A673 (cell line): ENCODE data around the gene PPP2R5B. TPM values are rescaled to one million over a fixed set of nuclear protein-coding genes. Genes with fewer than 3 reads are reported as not detected.

Source experiments
- BruUV-seq: library from RNA; stranded (reverse); fragments of 400-500 nt; replicated peaks from 2 replicates; lab custom pipeline; 2021; lab: Mats Ljungman, UMichigan
- CTCF ChIA-PET: fragments of 300-600 bp; sonication (Branson Sonifier 250); formaldehyde crosslinking; loops from one replicate; lab custom pipeline; 2022; ENCODE audit warnings: antibody characterized with exemption; lab: Charles Lee
- POLR2A ChIA-PET: fragments of 300-600 bp; sonication (Branson Sonifier 250); formaldehyde crosslinking; loops from one replicate; lab custom pipeline; 2022; ENCODE audit warnings: antibody characterized with exemption; ENCODE audit not compliant: low non-redundant PET; lab: Charles Lee
- DNase-seq: peaks from one replicate; pipeline ENCODE4 v3.0.0-alpha.2; 2015; ENCODE audit warnings: low spot score
- H3K27ac ChIP-seq: fragments of 200-600 bp; sonication (generic); 2 replicates; pipeline ENCODE4 v1.5.1; 2016; ENCODE audit warnings: mixed run types, low read depth, mild to moderate bottlenecking, mixed read lengths, antibody characterized with exemption, low read length; ENCODE audit not compliant: poor library complexity, severe bottlenecking
- H3K27me3 ChIP-seq: fragments of 200-600 bp; sonication (generic); replicated peaks from 2 replicates; pipeline ENCODE4 v1.6.1; 2017; ENCODE audit warnings: mixed run types, low read depth, mild to moderate bottlenecking, mixed read lengths, antibody characterized with exemption, low read length; ENCODE audit not compliant: insufficient read depth, poor library complexity
- H3K36me3 ChIP-seq: fragments of 200-600 bp; sonication (generic); 2 replicates; pipeline ENCODE4 v1.6.1; 2016; ENCODE audit warnings: mixed run types, mild to moderate bottlenecking, mixed read lengths, antibody characterized with exemption, low read length; ENCODE audit not compliant: insufficient read depth, poor library complexity, severe bottlenecking
- H3K4me1 ChIP-seq: fragments of 200-600 bp; sonication (generic); 2 replicates; pipeline ENCODE4 v1.6.1; 2017; ENCODE audit warnings: mixed run types, mild to moderate bottlenecking, mixed read lengths, antibody characterized with exemption, low read length; ENCODE audit not compliant: insufficient read depth, poor library complexity, severe bottlenecking
- H3K4me3 ChIP-seq: fragments of 200-600 bp; sonication (generic); 2 replicates; pipeline ENCODE4 v1.5.1; 2016; ENCODE audit warnings: low read depth, mixed run types, mild to moderate bottlenecking, mixed read lengths, low read length; ENCODE audit not compliant: poor library complexity, severe bottlenecking
- H3K9me3 ChIP-seq: fragments of 200-600 bp; sonication (generic); 2 replicates; pipeline ENCODE4 v1.6.1; 2016; ENCODE audit warnings: mixed run types, low read depth, mild to moderate bottlenecking, mixed read lengths, antibody characterized with exemption, low read length; ENCODE audit not compliant: poor library complexity, severe bottlenecking
- EZH2 ChIP-seq: fragments of 200-600 bp; sonication (generic); IDR thresholded peaks from 2 replicates; pipeline ENCODE4 v1.6.1; 2017; ENCODE audit warnings: borderline replicate concordance, low read depth, mild to moderate bottlenecking, mixed read lengths, antibody characterized with exemption, low read length; ENCODE audit not compliant: poor library complexity, severe bottlenecking
- intact Hi-C: fragments of 100-400 bp; cut with micrococcal nuclease; formaldehyde crosslinking; loops from one replicate; pipeline ENCODE4 v1.10.0; 2022; ENCODE audit not compliant: unreplicated experiment
- total RNA-seq: library from RNA; stranded (reverse); gene quantifications from 2 replicates; pipeline ENCODE4 v1.2.3, GENCODE V29; 2021
- TF ChIP-seq, protein P1 (sequence below): fragments of 300-800, 200-600 bp; sonication (generic); conservative IDR thresholded peaks from 2 replicates; pipeline ENCODE4 v1.5.1; 2017; ENCODE audit warnings: low read depth, mild to moderate bottlenecking, antibody characterized with exemption, low read length, moderate library complexity, mixed read lengths

Gene PPP2R5B
- total RNA-seq, 1 experiment from 2014 or later: 16.1 TPM

DNA sequence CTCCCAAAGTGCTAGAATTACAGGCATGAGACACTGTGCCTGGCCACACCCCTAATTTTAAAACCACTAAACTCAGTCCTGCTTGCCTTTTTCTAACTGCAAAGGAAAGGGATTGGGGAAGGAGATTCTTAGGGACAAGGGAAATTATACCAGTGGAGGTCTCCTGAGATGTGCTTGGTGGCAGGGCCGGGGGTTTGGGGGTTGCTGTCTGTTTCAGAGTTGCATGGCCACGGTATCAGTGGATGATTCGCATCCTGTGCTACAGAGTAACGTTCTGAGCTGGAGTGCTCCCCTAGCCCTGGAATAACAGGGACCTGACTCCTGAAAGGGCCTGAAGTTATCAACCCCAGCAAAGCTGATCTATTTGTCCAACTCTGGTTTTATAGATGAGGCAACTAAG, 12.1 kb downstream of the PPP2R5B start:
- ChIA-PET POLR2A (interaction anchor here (0.7 kb wide), 1 partner anchor 686 kb away, joined by 3 read pairs; no protein-coding TSS in a partner anchor), CTCF (no interaction called here)
- H3K27ac ChIP-seq: no peak overlapping the region
- no TSS peak for BruUV-seq
- H3K36me3 ChIP-seq: no peaks in the 10 kb centered on the region
- H3K4me3 ChIP-seq: no peak overlapping the region
- H3K4me1 ChIP-seq: peaks cover 9% of the 10 kb centered on the region
- DNase-seq: no peak
- intact Hi-C loops: no loop called here
- no peaks in the 10 kb centered on the region for H3K9me3 ChIP-seq
- no peak for TF ChIP-seq EZH2
- TF ChIP-seq, protein P1, sequence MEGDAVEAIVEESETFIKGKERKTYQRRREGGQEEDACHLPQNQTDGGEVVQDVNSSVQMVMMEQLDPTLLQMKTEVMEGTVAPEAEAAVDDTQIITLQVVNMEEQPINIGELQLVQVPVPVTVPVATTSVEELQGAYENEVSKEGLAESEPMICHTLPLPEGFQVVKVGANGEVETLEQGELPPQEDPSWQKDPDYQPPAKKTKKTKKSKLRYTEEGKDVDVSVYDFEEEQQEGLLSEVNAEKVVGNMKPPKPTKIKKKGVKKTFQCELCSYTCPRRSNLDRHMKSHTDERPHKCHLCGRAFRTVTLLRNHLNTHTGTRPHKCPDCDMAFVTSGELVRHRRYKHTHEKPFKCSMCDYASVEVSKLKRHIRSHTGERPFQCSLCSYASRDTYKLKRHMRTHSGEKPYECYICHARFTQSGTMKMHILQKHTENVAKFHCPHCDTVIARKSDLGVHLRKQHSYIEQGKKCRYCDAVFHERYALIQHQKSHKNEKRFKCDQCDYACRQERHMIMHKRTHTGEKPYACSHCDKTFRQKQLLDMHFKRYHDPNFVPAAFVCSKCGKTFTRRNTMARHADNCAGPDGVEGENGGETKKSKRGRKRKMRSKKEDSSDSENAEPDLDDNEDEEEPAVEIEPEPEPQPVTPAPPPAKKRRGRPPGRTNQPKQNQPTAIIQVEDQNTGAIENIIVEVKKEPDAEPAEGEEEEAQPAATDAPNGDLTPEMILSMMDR: no peak
- peaks cover under 1% of the 10 kb centered on the region for H3K27me3 ChIP-seq

DNA sequence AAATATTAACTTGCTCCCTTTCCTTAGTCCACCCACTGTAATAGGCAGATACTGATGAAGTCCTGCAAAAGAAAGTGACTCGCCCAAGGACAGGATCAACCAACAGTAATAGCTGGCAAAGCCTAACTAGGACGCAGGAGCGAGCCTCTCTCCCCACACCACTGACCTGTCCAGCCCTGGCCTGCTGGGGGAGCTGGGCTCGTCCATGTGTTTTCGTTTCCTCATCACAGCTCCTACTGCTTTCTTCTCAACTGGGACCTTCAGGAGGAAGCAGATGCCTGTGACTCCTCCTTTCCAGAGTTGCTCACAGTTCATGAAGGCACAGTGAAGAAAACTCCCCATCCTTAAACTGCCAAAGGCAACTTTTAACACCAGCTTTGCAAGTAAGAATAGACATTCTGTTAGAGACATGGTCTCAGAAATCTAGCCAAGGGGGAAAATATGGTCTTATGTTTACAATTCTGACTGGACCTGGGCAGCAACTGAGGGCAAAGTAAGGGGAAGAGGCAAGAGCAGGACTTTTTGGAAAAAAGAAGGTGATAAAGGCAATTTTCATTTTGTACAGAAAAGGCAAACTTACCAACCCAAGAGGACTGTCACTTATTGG, 22.8 kb downstream of the PPP2R5B start:
- DNase-seq: no peak
- Histone ChIP-seq H3K9me3 (no peaks in the 10 kb centered on the region), H3K4me1 (no peaks in the 10 kb centered on the region), H3K4me3 (no peak overlapping the region), H3K36me3 (no peaks in the 10 kb centered on the region), H3K27ac (no peak overlapping the region), H3K27me3 (peaks cover 17% of the 10 kb centered on the region)
- ChIA-PET POLR2A (no interaction called here), CTCF (no interaction called here)
- intact Hi-C loops: no loop called here
- no peak for TF ChIP-seq EZH2
- TF ChIP-seq, protein P1: no peak
- BruUV-seq: no TSS peak

DNA sequence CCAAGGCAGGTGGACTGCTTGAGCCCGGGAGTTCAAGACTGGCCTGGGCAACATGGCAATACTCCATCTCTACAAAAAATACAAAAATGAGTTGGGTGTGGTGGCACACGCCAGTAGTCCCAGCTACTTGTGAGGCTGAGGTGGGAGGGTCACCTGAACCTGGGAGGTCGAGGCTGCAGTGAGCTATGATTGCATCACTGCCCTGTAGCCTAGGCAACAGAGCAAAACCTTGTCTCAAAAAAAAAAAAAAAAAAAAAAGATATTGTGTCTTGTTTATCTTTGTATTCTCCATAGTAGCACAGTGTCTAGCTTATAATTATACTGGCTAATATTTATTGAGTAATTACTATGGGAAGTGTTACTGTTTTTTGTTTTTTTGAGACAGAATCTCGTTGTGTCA, 27.0 kb downstream of the PPP2R5B start:
- no TSS peak for BruUV-seq
- Histone ChIP-seq H3K36me3 (no peaks in the 10 kb centered on the region), H3K4me3 (no peak overlapping the region), H3K27ac (no peak overlapping the region), H3K27me3 (peaks cover 20% of the 10 kb centered on the region), H3K9me3 (no peaks in the 10 kb centered on the region), H3K4me1 (no peaks in the 10 kb centered on the region)
- POLR2A ChIA-PET: interaction anchor here (0.6 kb wide), 1 partner anchor 1715 kb away, joined by 12 read pairs; no protein-coding TSS in a partner anchor
- CTCF ChIA-PET: interaction anchor here (0.6 to 0.7 kb wide), 2 partner anchors 18 to 166 kb away, joined by 3 to 6 read pairs; partner anchors contain the start of gene ZNHIT2
- no peak for TF ChIP-seq EZH2
- TF ChIP-seq, protein P1: no peak
- no peak for DNase-seq
- intact Hi-C loops: no loop called here
